Colonic mucosa (tissue), 4 donors: ENCODE measurements around the gene TSNAX. TPM values are rescaled to one million over a fixed set of nuclear protein-coding genes. Genes with fewer than 3 reads are reported as not detected.

Experiments used
- DNase-seq: peaks from one replicate; pipeline ENCODE4 v3.0.0-alpha.2; 2020
- H3K27ac ChIP-seq: fragments of 200-600 bp; one replicate; pipeline ENCODE4 v1.8.0; 2021
- H3K27me3 ChIP-seq: fragments of 200-600 bp; one replicate; pipeline ENCODE4 v1.8.0; 2021
- H3K36me3 ChIP-seq: fragments of 200-600 bp; one replicate; pipeline ENCODE4 v1.8.0; 2021
- H3K4me1 ChIP-seq: fragments of 200-600 bp; one replicate; pipeline ENCODE4 v1.8.0; 2021; ENCODE audit warnings: mild to moderate bottlenecking
- H3K4me3 ChIP-seq: fragments of 200-600 bp; one replicate; pipeline ENCODE4 v1.8.0; 2021
- H3K9ac ChIP-seq, 2 donors: one replicate each; pipeline ENCODE4 v1.7.0; 2013; ENCODE audit warnings: control low read depth in 2 of 2, low read depth in 2 of 2, low read length in 2 of 2
- H3K9me3 ChIP-seq: fragments of 200-600 bp; one replicate; pipeline ENCODE4 v1.8.0; 2021
- CTCF ChIP-seq: fragments of 200-600 bp; IDR thresholded peaks from one replicate; pipeline ENCODE4 v1.8.0; 2022; ENCODE audit warnings: antibody characterized with exemption, mild to moderate bottlenecking
- intact Hi-C: fragments of 100-400 bp; cut with DNase I; formaldehyde crosslinking; loops from one replicate; pipeline ENCODE4 v1.14.1; 2022
- total RNA-seq, 2 donors: library from RNA; stranded (reverse); fragmentation: NEBNext Ultra II Directional in 1 of 2; extraction: Animal tissue kit (Norgen Biotek cat#: 25700) in 1 of 2; gene quantifications; one replicate each; pipeline ENCODE4 v1.2.1, GENCODE V29; 2021
- donor health status: healthy.
- donor health status: DM: no; HTN: no; CAD: no.
- donor health status: DM: no; HTN: no; CAD: no.

TSNAX gene
- total RNA-seq, 2 donors from 2014 or later = 22.6 to 37.3 TPM

- no peak for DNase-seq
- no peak for TF ChIP-seq CTCF
- no peak overlapping the region for H3K27ac ChIP-seq
Measured at GRCh38 chr1:231602673-231602984, 74.2 kb downstream of the TSNAX start.

GRCh38 chr1:231603598-231604275 lies 75.3 kb downstream of the TSNAX start:
- no peaks in the 10 kb centered on the region for H3K36me3 ChIP-seq
- peak overlapping the region; percentile 35 for H3K4me3 ChIP-seq
- DNase-seq = peak; percentile 59
- H3K4me1 ChIP-seq = no peaks in the 10 kb centered on the region
- peak; percentile 85 for TF ChIP-seq CTCF
- no peak overlapping the region for H3K27ac ChIP-seq
- no peaks in the 10 kb centered on the region for H3K27me3 ChIP-seq
- intact Hi-C loops = no loop called here
- no peaks in the 10 kb centered on the region for H3K9me3 ChIP-seq
- peak overlapping the region in 1 of 2 donors; percentile 62 for H3K9ac ChIP-seq

More at GRCh38 chr1:231602673-231602984, 74.2 kb downstream of the TSNAX start:
- no peaks in the 10 kb centered on the region for H3K9me3 ChIP-seq
- no peak overlapping the region for H3K4me3 ChIP-seq
- no peaks in the 10 kb centered on the region for H3K27me3 ChIP-seq
- no peak overlapping the region for H3K9ac ChIP-seq
- intact Hi-C loops = no loop called here
- no peaks in the 10 kb centered on the region for H3K4me1 ChIP-seq
- no peaks in the 10 kb centered on the region for H3K36me3 ChIP-seq

GRCh38 chr1:231604276-231604621 lies 75.8 kb downstream of the TSNAX start:
- intact Hi-C loops = no loop called here
- Histone ChIP-seq H3K4me1 (no peaks in the 10 kb centered on the region), H3K27ac (no peak overlapping the region), H3K9me3 (no peaks in the 10 kb centered on the region), H3K36me3 (no peaks in the 10 kb centered on the region), H3K9ac (no peak overlapping the region), H3K27me3 (no peaks in the 10 kb centered on the region), H3K4me3 (no peak overlapping the region)
- TF ChIP-seq CTCF = no peak
- no peak for DNase-seq

- Histone ChIP-seq H3K4me1 (no peaks in the 10 kb centered on the region), H3K9me3 (no peaks in the 10 kb centered on the region), H3K27me3 (no peaks in the 10 kb centered on the region), H3K9ac (no peak overlapping the region), H3K36me3 (no peaks in the 10 kb centered on the region), H3K4me3 (no peak overlapping the region), H3K27ac (no peak overlapping the region)
- no peak for TF ChIP-seq CTCF
- DNase-seq = no peak
- intact Hi-C loops = no loop called here
Measured at GRCh38 chr1:231605149-231606100, 77.0 kb downstream of the TSNAX start.

DNA sequence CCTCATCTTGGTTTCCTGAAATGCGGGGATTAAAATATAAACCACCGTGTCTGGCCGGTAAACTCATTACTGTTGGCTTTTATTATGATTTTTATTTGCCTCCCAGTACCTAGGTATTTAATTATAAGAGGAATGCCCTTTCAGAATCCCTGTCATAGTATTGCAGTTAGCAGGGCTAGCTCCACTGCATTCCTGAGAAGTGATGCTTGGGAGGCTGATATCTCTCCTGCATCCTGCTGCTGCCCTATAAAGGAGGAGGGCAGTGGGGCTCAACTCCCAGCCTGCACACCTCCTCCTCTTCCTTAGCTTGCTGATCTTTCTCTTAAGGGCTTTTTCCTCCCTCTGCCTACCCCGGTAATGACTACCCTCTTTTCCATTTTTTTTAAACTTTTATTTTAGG lies 78.2 kb downstream of the TSNAX start:
- TF ChIP-seq CTCF = no peak
- no peak overlapping the region for H3K9ac ChIP-seq
- H3K27me3 ChIP-seq = no peaks in the 10 kb centered on the region
- H3K4me1 ChIP-seq = no peaks in the 10 kb centered on the region
- no peak overlapping the region for H3K4me3 ChIP-seq
- intact Hi-C loops = no loop called here
- no peaks in the 10 kb centered on the region for H3K9me3 ChIP-seq
- H3K36me3 ChIP-seq = no peaks in the 10 kb centered on the region
- H3K27ac ChIP-seq = no peak overlapping the region
- DNase-seq = no peak
